H1 (cell line): ENCODE results near the gene CACNA2D1. TPM values are rescaled to one million over a fixed set of nuclear protein-coding genes. Genes with fewer than 3 reads are reported as not detected.

Experiments
- ATF3 ChIP-seq: IDR thresholded peaks from 2 replicates; pipeline ENCODE4 v1.6.1; 2011; ENCODE audit warnings: low read depth, mild to moderate bottlenecking, low read length; ENCODE audit not compliant: insufficient read depth
- BRCA1 ChIP-seq: IDR thresholded peaks from 2 replicates; pipeline ENCODE4 v1.6.1; 2012; ENCODE audit warnings: low read depth, low read length, improper control_type of control experiment
- CBX8 ChIP-seq: fragments of 300-800, 300-1000 bp; sonication (generic); IDR thresholded peaks from 2 replicates; pipeline ENCODE4 v1.7.1; 2016; ENCODE audit warnings: low read depth, low read length, borderline replicate concordance
- SP2 ChIP-seq: IDR thresholded peaks from 2 replicates; pipeline ENCODE4 v1.6.1; 2012; ENCODE audit warnings: mild to moderate bottlenecking, low read length, inconsistent platforms
- SRF ChIP-seq: IDR thresholded peaks from 2 replicates; pipeline ENCODE4 v1.6.1; 2011; ENCODE audit warnings: mild to moderate bottlenecking, low read depth, low read length, moderate library complexity
- polyA plus RNA-seq, 7 experiments: library from polyadenylated mRNA; depleted of rRNA in 3 of 7; stranded (reverse) in 5 of 7; unstranded in 2 of 7; fragments of >200 nt in 5 of 7; fragments of 200-250 nt in 2 of 7; gene quantifications; 1 replicate in 5 of 7; 2 replicates in 1 of 7; 4 replicates in 1 of 7; pipeline versions ENCODE4 v1.2.1 to v1.2.3, GENCODE V29; 2011 to 2013; ENCODE audit warnings: missing spikeins in 2 of 7, mixed read lengths in 2 of 7
- total RNA-seq: library from RNA; stranded (reverse); fragmentation: NEBNext Ultra II Directional; extraction: Animal tissue kit (Norgen Biotek cat#: 25700); gene quantifications from 2 replicates; pipeline ENCODE4 v1.2.1, GENCODE V29; 2021

Gene CACNA2D1
- total and polyA plus RNA-seq, 2 of the 8 experiments (the other 6 are each of a cell fraction or from before 2014, with no cell fraction given), result 4.3 to 27.3 TPM

GRCh38 chr7:82358923-82359322 is 84.7 kb downstream of the CACNA2D1 start (continued):
- TF ChIP-seq SP2 (no peak), ATF3 (no peak), CBX8 (no peak), SRF (no peak), BRCA1 (no peak)
